Calu3 (cell line): ENCODE measurements around the gene NKD1. TPM values are rescaled to one million over a fixed set of nuclear protein-coding genes. Genes with fewer than 3 reads are reported as not detected.

Source experiments
- BruUV-seq: library from RNA; stranded (reverse); fragments of 400-500 nt; replicated peaks from 2 replicates; lab custom pipeline; 2021; lab: Mats Ljungman, UMichigan
- CTCF ChIA-PET: fragments of 300-600 bp; sonication (Branson Sonifier 250); formaldehyde crosslinking; loops from one replicate; lab custom pipeline; 2022; ENCODE audit warnings: antibody characterized with exemption; lab: Charles Lee
- DNase-seq: peaks from one replicate; pipeline ENCODE4 v3.0.0; 2022
- H3K27ac Mint-ChIP-seq: one replicate; pipeline ENCODE4 v1.8.0; 2022; ENCODE audit warnings: mixed read lengths; ENCODE audit not compliant: unreplicated experiment
- H3K27me3 Mint-ChIP-seq: one replicate; pipeline ENCODE4 v1.8.0; 2022; ENCODE audit warnings: mixed read lengths; ENCODE audit not compliant: unreplicated experiment
- H3K36me3 Mint-ChIP-seq: one replicate; pipeline ENCODE4 v1.8.0; 2022; ENCODE audit warnings: mild to moderate bottlenecking, moderate library complexity, mixed read lengths; ENCODE audit not compliant: insufficient read depth, unreplicated experiment
- H3K4me1 Mint-ChIP-seq: one replicate; pipeline ENCODE4 v1.8.0; 2022; ENCODE audit warnings: mild to moderate bottlenecking, low read depth, mixed read lengths; ENCODE audit not compliant: unreplicated experiment
- H3K4me3 Mint-ChIP-seq: one replicate; pipeline ENCODE4 v1.8.0; 2022; ENCODE audit warnings: mild to moderate bottlenecking, low read depth, moderate library complexity, mixed read lengths; ENCODE audit not compliant: unreplicated experiment
- H3K9me3 Mint-ChIP-seq: one replicate; pipeline ENCODE4 v1.8.0; 2022; ENCODE audit warnings: low read depth, mixed read lengths; ENCODE audit not compliant: unreplicated experiment
- intact Hi-C: fragments of 100-400 bp; cut with micrococcal nuclease; formaldehyde crosslinking; loops from one replicate; pipeline ENCODE4 v1.10.0; 2022; ENCODE audit not compliant: unreplicated experiment
- total RNA-seq: library from RNA; stranded (reverse); gene quantifications from 2 replicates; pipeline ENCODE4 v1.2.3, GENCODE V29; 2022
- TF ChIP-seq, protein P1 (sequence below): fragments of 200-600 bp; IDR thresholded peaks from one replicate; pipeline ENCODE4 v1.8.0; 2022; ENCODE audit warnings: antibody characterized with exemption; ENCODE audit not compliant: unreplicated experiment

Gene NKD1
- total RNA-seq, 1 experiment from 2014 or later: 0.31 TPM

- Mint-ChIP-seq H3K4me1 (no peaks in the 10 kb centered on the region), H3K27me3 (peaks cover 84% of the 10 kb centered on the region), H3K36me3 (no peaks in the 10 kb centered on the region), H3K9me3 (no peaks in the 10 kb centered on the region), H3K4me3 (no peak overlapping the region), H3K27ac (no peak overlapping the region)
- no peak for DNase-seq
- no TSS peak for BruUV-seq
- TF ChIP-seq, protein P1, sequence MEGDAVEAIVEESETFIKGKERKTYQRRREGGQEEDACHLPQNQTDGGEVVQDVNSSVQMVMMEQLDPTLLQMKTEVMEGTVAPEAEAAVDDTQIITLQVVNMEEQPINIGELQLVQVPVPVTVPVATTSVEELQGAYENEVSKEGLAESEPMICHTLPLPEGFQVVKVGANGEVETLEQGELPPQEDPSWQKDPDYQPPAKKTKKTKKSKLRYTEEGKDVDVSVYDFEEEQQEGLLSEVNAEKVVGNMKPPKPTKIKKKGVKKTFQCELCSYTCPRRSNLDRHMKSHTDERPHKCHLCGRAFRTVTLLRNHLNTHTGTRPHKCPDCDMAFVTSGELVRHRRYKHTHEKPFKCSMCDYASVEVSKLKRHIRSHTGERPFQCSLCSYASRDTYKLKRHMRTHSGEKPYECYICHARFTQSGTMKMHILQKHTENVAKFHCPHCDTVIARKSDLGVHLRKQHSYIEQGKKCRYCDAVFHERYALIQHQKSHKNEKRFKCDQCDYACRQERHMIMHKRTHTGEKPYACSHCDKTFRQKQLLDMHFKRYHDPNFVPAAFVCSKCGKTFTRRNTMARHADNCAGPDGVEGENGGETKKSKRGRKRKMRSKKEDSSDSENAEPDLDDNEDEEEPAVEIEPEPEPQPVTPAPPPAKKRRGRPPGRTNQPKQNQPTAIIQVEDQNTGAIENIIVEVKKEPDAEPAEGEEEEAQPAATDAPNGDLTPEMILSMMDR: no peak
- CTCF ChIA-PET: interaction anchor here (1.3 kb wide), 1 partner anchor 10 kb away, joined by 4 read pairs; no protein-coding TSS in a partner anchor
- intact Hi-C loops: no loop called here
These were observed 86.8 kb downstream of the NKD1 start for GRCh38 chr16:50634947-50635346.

DNA sequence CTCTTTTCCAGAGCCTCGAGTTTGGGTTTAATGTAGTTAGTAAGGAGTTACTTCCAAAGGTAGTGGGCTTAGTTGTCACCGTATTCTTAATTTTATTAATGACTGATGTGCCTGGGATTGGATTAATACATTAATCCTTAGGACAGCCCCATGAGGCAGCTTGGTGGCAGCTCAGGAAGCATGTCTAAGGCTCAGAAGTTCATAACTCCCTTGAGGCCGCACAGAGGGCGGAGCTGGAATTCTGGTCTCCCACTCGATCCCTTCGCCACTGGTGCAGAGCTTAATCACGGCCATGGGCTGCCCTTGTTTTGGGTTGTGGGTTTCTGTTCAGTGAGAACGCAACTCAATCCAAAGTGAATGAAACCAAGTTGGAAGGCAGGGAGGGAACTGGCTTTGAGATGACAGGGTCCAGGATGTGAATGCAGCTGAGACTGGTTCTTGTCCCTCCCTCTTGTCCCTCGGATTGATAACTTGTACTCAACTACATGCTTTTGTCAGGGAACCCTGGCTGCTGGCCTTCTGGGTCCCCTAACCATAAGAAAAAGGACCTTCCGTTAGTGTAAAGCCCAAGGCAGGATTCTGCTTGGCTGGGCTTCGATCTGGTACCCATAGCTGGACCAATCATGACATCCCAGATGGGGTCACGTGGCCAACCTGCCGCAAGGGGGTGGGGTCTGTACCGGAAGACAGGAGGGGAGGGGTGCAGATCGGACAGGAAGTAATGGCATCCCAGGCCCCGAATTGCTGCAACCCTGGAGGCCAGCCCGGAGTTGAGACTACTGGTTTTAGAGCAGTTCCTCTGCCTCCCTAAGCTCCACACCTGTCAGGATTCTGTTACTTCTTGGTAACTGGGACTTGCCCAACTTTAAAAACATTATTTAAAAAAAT is 87.6 kb downstream of the NKD1 start:
- no TSS peak for BruUV-seq
- CTCF ChIA-PET: interaction anchor here (0.6 to 1.3 kb wide), 2 partner anchors 9 to 532 kb away, joined by 3 to 4 read pairs; no protein-coding TSS in a partner anchor
- peaks cover 84% of the 10 kb centered on the region for H3K27me3 Mint-ChIP-seq
- H3K27ac Mint-ChIP-seq: no peak overlapping the region
- no peaks in the 10 kb centered on the region for H3K9me3 Mint-ChIP-seq
- H3K4me1 Mint-ChIP-seq: no peaks in the 10 kb centered on the region
- TF ChIP-seq, protein P1: no peak
- no peak overlapping the region for H3K4me3 Mint-ChIP-seq
- intact Hi-C loops: no loop called here
- DNase-seq: no peak
- H3K36me3 Mint-ChIP-seq: no peaks in the 10 kb centered on the region

- BruUV-seq: no TSS peak
- Mint-ChIP-seq H3K27me3 (peaks cover 84% of the 10 kb centered on the region), H3K4me1 (no peaks in the 10 kb centered on the region)
These were observed 88.7 kb downstream of the NKD1 start for GRCh38 chr16:50636753-50637374.

More at GRCh38 chr16:50636753-50637374, 88.7 kb downstream of the NKD1 start:
- DNase-seq: no peak
- Mint-ChIP-seq H3K4me3 (no peak overlapping the region), H3K9me3 (no peaks in the 10 kb centered on the region), H3K36me3 (no peaks in the 10 kb centered on the region), H3K27ac (no peak overlapping the region)
- TF ChIP-seq, protein P1: no peak
- intact Hi-C loops: no loop called here
- CTCF ChIA-PET: interaction anchor here (1.3 kb wide), 1 partner anchor 262 kb away, joined by 4 read pairs; no protein-coding TSS in a partner anchor
